A549 (cell line): Measurements from ENCODE around the gene LCN12. TPM values are rescaled to one million over a fixed set of nuclear protein-coding genes. Genes with fewer than 3 reads are reported as not detected.
A peak's percentile ranks its signal among the peaks of the same experiment; 100 is the strongest.

Experiments
- ATAC-seq, 2 experiments: fragments of 200-7000 bp in 1 of 2; fragments of >200 bp in 1 of 2; cut with Nextera tagmentation in 1 of 2; cut with Tn5 transposase in 1 of 2; 3 replicates each; pipeline versions ENCODE4 v1.8.0 to v1.9.1; 2018 to 2020; ENCODE audit warnings: mild to moderate bottlenecking in 1 of 2, moderate library complexity in 1 of 2
- CTCF ChIA-PET: fragments of 300-600 bp; sonication (Branson Sonifier 250); formaldehyde crosslinking; extraction: SDS; loops from one replicate; lab custom pipeline; 2021; ENCODE audit warnings: antibody characterized with exemption, inconsistent platforms; lab: Yijun Ruan, JAX
- POLR2A ChIA-PET: fragments of 350-600 bp; formaldehyde crosslinking; extraction: SDS; loops from one replicate; lab custom pipeline; 2021; ENCODE audit warnings: antibody characterized with exemption, inconsistent platforms; lab: Yijun Ruan, JAX
- DNase-seq, 2 experiments: peaks; one replicate each; pipeline versions ENCODE4 v3.0.0 to v3.0.0-alpha.2; 2011 to 2016; ENCODE audit warnings: low read depth in 1 of 2, low spot score in 1 of 2
- FAIRE-seq: peaks from 2 replicates; lab custom pipeline; 2011; peaks lifted over from hg19 to GRCh38; lab: Jason Lieb, UNC
- H3K27ac ChIP-seq, 2 experiments: fragments of >200 bp; sonication (Bioruptor Twin); formaldehyde crosslinking; 3 replicates each; pipeline ENCODE4 v1.5.1; 2016 to 2017
- H3K4me1 ChIP-seq: fragments of >200 bp; sonication (Bioruptor Twin); formaldehyde crosslinking; 3 replicates; pipeline ENCODE4 v1.6.1; 2016
- H3K4me2 ChIP-seq: fragments of >200 bp; sonication (Bioruptor Twin); formaldehyde crosslinking; 3 replicates; pipeline ENCODE4 v1.6.1; 2016
- H3K4me3 ChIP-seq: fragments of >200 bp; sonication (Bioruptor Twin); formaldehyde crosslinking; 3 replicates; pipeline ENCODE4 v1.5.1; 2016
- H3K9me3 ChIP-seq: fragments of >200 bp; sonication (Bioruptor Twin); formaldehyde crosslinking; 3 replicates; pipeline ENCODE4 v1.6.1; 2016
- BHLHE40 ChIP-seq: IDR thresholded peaks from 2 replicates; pipeline ENCODE4 v1.6.1; 2012; ENCODE audit warnings: low read depth, low read length, inconsistent platforms
- CBX2 ChIP-seq: fragments of 200-600 bp; sonication (generic); IDR thresholded peaks from 2 replicates; pipeline ENCODE4 v1.6.1; 2016; ENCODE audit warnings: low read depth, mild to moderate bottlenecking, borderline replicate concordance
- CHD4 ChIP-seq: fragments of 200-600 bp; sonication (generic); IDR thresholded peaks from 2 replicates; pipeline ENCODE4 v1.6.1; 2016; ENCODE audit warnings: antibody characterized with exemption, mild to moderate bottlenecking, borderline replicate concordance
- ELK1 ChIP-seq: fragments of 150-350 bp; IDR thresholded peaks from 2 replicates; pipeline ENCODE4 v1.6.1; 2014; ENCODE audit warnings: low read depth, mild to moderate bottlenecking, low read length
- FOSB ChIP-seq: fragments of 250-450 bp; sonication (Bioruptor Pico); IDR thresholded peaks from 2 replicates; pipeline ENCODE4 v1.5.0; 2020; ENCODE audit warnings: mild to moderate bottlenecking, moderate library complexity
- HOXA7 ChIP-seq: fragments of 250-450 bp; sonication (Bioruptor Pico); IDR thresholded peaks from 2 replicates; pipeline ENCODE4 v1.5.0; 2020; ENCODE audit warnings: mild to moderate bottlenecking, moderate library complexity
- HOXB5 ChIP-seq: fragments of 250-450 bp; sonication (Bioruptor Pico); IDR thresholded peaks from 2 replicates; pipeline ENCODE4 v1.5.0; 2020; ENCODE audit warnings: mild to moderate bottlenecking, moderate library complexity
- NFE2L2 ChIP-seq: fragments of 150-350 bp; conservative IDR thresholded peaks from 2 replicates; pipeline ENCODE4 v1.6.1; 2014; ENCODE audit warnings: low read length
- PHF8 ChIP-seq: fragments of 200-600 bp; sonication (generic); IDR thresholded peaks from 2 replicates; pipeline ENCODE4 v1.6.1; 2016; ENCODE audit warnings: low read depth, mild to moderate bottlenecking, antibody characterized with exemption, moderate library complexity, borderline replicate concordance
- RARB ChIP-seq: fragments of 250-450 bp; sonication (Bioruptor Pico); IDR thresholded peaks from 2 replicates; pipeline ENCODE4 v1.8.0; 2021; ENCODE audit warnings: mild to moderate bottlenecking, moderate library complexity
- RFX5 ChIP-seq: fragments of 450-650 bp; IDR thresholded peaks from 2 replicates; pipeline ENCODE4 v1.7.1; 2014; ENCODE audit warnings: antibody characterized with exemption, mild to moderate bottlenecking, moderate library complexity
- SMC3 ChIP-seq: fragments of >200 bp; sonication (Bioruptor Twin); formaldehyde crosslinking; IDR thresholded peaks from 3 replicates; pipeline ENCODE4 v1.6.1; 2018; ENCODE audit warnings: inconsistent platforms
- SREBF2 ChIP-seq: fragments of 450-650 bp; IDR thresholded peaks from 2 replicates; pipeline ENCODE4 v1.6.1; 2014; ENCODE audit warnings: mild to moderate bottlenecking, moderate library complexity
- WGBS: methylation state at CpG from one replicate; pipeline ENCODE4 v1.1.6; 2017; ENCODE audit errors: missing lambda C conversion rate; 5-methylcytosine and 5-hydroxymethylcytosine counted together
- polyA plus RNA-seq, 4 experiments: library from polyadenylated mRNA; depleted of rRNA in 3 of 4; stranded (reverse); fragments of >200 nt; fragmentation: RNase III in 1 of 4; extraction: RNeasy Plus Mini Kit Qiagen cat#74134 plus additional on column Dnase treatment in 1 of 4; gene quantifications; 2 replicates in 3 of 4; 3 replicates in 1 of 4; pipeline ENCODE4 v1.2.3, GENCODE V29; 2011 to 2017
- TF ChIP-seq, protein P1 (sequence below): fragments of 200-600 bp; sonication (generic); IDR thresholded peaks from 2 replicates; pipeline ENCODE4 v1.6.1; 2016; ENCODE audit warnings: antibody characterized with exemption, mild to moderate bottlenecking, moderate library complexity
- TF ChIP-seq, protein P2 (sequence below): fragments of >200 bp; sonication (Bioruptor Twin); formaldehyde crosslinking; IDR thresholded peaks from 3 replicates; pipeline ENCODE4 v1.5.1; 2016
- TF ChIP-seq, protein P3 (sequence below): fragments of 450-650 bp; IDR thresholded peaks from 2 replicates; pipeline ENCODE4 v1.6.1; 2014; ENCODE audit warnings: antibody characterized with exemption

LCN12 gene
- polyA plus RNA-seq, 2 of the 4 experiments (the other 2 are of a cell fraction), result 0.74 to 3.0 TPM

- TF ChIP-seq CBX2, result no peak
- TF ChIP-seq NFE2L2, result no peak
- TF ChIP-seq BHLHE40, result no peak
- no peak for TF ChIP-seq CHD4
- no peak for TF ChIP-seq HOXA7 (CRISPR knock-in tag)
- no peak for TF ChIP-seq FOSB (CRISPR knock-in tag)
Measured at GRCh38 chr9:136910901-136911245, 41.2 kb upstream of the LCN12 start (continued).

GRCh38 chr9:136913701-136914438 lies 38.2 kb upstream of the LCN12 start:
- TF ChIP-seq CHD4, result no peak
- no peak for TF ChIP-seq SMC3
- TF ChIP-seq HOXB5 (CRISPR knock-in tag), result no peak
- TF ChIP-seq, protein P1, sequence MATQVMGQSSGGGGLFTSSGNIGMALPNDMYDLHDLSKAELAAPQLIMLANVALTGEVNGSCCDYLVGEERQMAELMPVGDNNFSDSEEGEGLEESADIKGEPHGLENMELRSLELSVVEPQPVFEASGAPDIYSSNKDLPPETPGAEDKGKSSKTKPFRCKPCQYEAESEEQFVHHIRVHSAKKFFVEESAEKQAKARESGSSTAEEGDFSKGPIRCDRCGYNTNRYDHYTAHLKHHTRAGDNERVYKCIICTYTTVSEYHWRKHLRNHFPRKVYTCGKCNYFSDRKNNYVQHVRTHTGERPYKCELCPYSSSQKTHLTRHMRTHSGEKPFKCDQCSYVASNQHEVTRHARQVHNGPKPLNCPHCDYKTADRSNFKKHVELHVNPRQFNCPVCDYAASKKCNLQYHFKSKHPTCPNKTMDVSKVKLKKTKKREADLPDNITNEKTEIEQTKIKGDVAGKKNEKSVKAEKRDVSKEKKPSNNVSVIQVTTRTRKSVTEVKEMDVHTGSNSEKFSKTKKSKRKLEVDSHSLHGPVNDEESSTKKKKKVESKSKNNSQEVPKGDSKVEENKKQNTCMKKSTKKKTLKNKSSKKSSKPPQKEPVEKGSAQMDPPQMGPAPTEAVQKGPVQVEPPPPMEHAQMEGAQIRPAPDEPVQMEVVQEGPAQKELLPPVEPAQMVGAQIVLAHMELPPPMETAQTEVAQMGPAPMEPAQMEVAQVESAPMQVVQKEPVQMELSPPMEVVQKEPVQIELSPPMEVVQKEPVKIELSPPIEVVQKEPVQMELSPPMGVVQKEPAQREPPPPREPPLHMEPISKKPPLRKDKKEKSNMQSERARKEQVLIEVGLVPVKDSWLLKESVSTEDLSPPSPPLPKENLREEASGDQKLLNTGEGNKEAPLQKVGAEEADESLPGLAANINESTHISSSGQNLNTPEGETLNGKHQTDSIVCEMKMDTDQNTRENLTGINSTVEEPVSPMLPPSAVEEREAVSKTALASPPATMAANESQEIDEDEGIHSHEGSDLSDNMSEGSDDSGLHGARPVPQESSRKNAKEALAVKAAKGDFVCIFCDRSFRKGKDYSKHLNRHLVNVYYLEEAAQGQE, result no peak
- TF ChIP-seq PHF8, result no peak
- no peak for TF ChIP-seq RARB (CRISPR knock-in tag)
- TF ChIP-seq, protein P2, sequence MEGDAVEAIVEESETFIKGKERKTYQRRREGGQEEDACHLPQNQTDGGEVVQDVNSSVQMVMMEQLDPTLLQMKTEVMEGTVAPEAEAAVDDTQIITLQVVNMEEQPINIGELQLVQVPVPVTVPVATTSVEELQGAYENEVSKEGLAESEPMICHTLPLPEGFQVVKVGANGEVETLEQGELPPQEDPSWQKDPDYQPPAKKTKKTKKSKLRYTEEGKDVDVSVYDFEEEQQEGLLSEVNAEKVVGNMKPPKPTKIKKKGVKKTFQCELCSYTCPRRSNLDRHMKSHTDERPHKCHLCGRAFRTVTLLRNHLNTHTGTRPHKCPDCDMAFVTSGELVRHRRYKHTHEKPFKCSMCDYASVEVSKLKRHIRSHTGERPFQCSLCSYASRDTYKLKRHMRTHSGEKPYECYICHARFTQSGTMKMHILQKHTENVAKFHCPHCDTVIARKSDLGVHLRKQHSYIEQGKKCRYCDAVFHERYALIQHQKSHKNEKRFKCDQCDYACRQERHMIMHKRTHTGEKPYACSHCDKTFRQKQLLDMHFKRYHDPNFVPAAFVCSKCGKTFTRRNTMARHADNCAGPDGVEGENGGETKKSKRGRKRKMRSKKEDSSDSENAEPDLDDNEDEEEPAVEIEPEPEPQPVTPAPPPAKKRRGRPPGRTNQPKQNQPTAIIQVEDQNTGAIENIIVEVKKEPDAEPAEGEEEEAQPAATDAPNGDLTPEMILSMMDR, result no peak
- TF ChIP-seq SREBF2, result no peak
- TF ChIP-seq CBX2, result no peak
- TF ChIP-seq ELK1, result no peak
- TF ChIP-seq, protein P3, sequence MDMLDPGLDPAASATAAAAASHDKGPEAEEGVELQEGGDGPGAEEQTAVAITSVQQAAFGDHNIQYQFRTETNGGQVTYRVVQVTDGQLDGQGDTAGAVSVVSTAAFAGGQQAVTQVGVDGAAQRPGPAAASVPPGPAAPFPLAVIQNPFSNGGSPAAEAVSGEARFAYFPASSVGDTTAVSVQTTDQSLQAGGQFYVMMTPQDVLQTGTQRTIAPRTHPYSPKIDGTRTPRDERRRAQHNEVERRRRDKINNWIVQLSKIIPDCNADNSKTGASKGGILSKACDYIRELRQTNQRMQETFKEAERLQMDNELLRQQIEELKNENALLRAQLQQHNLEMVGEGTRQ, result no peak
- no peak for TF ChIP-seq RFX5
- ChIA-PET POLR2A (no interaction called here), CTCF (interaction anchor here (0.7 to 2.7 kb wide), 4 partner anchors 8 to 30 kb away, joined by 4 to 11 read pairs (median 4); partner anchors contain the start of gene FBXW5)
- DNase-seq, result no peak
- Histone ChIP-seq H3K4me3 (no peak overlapping the region), H3K9me3 (no peaks in the 10 kb centered on the region), H3K4me2 (no peak overlapping the region), H3K4me1 (peaks cover 6% of the 10 kb centered on the region; the same call in 1 of the 3 replicates), H3K27ac (peak overlapping the region in 1 of 2 experiments; percentile 46; a peak in 1 of 6 replicates)
- FAIRE-seq, result no peak
- WGBS, result 95% methylated on average over 16 of the region's 17 CpGs
- no peak for ATAC-seq
